IMR-90 (cell line): ENCODE measurements around the gene EREG. TPM values are rescaled to one million over a fixed set of nuclear protein-coding genes. Genes with fewer than 3 reads are reported as not detected.

Experiments used
- ATAC-seq: fragments of 200-7000 bp; cut with Tn5 transposase; 2 replicates; pipeline ENCODE4 v1.9.1; 2020; ENCODE audit warnings: low read depth, mild to moderate bottlenecking, moderate library complexity
- BruUV-seq: library from RNA; stranded (reverse); fragments of 400-500 nt; replicated peaks from 2 replicates; lab custom pipeline; 2021; lab: Mats Ljungman, UMichigan
- CTCF ChIA-PET: fragments of 300-600 bp; formaldehyde crosslinking; extraction: SDS; loops from one replicate; lab custom pipeline; 2021; ENCODE audit warnings: antibody characterized with exemption; lab: Yijun Ruan, JAX
- POLR2A ChIA-PET: fragments of 300-600 bp; sonication (Branson Sonifier 250); formaldehyde crosslinking; loops from one replicate; lab custom pipeline; 2022; ENCODE audit warnings: antibody characterized with exemption; ENCODE audit not compliant: unreplicated experiment; lab: Charles Lee
- DNase-seq: peaks from one replicate; pipeline ENCODE4 v3.0.0; 2013
- H2AFZ ChIP-seq: replicated peaks from 2 replicates; pipeline ENCODE3; 2013; ENCODE audit warnings: low read length, mild to moderate bottlenecking; ENCODE audit not compliant: poor library complexity
- H2AK5ac ChIP-seq: 2 replicates; pipeline ENCODE4 v1.6.1; 2013; ENCODE audit warnings: low read depth, low read length, inconsistent platforms
- H2AK9ac ChIP-seq: replicated peaks from 2 replicates; pipeline ENCODE3; 2013; ENCODE audit warnings: mild to moderate bottlenecking, low read depth, low read length, moderate library complexity; ENCODE audit not compliant: poor library complexity
- H2BK120ac ChIP-seq: 2 replicates; pipeline ENCODE4 v1.6.1; 2013; ENCODE audit warnings: low read depth, low read length, inconsistent platforms
- H2BK15ac ChIP-seq: 3 replicates; pipeline ENCODE4 v1.6.1; 2013; ENCODE audit warnings: low read depth, low read length, inconsistent platforms
- H2BK20ac ChIP-seq: 2 replicates; pipeline ENCODE4 v1.6.1; 2013; ENCODE audit warnings: low read depth, mild to moderate bottlenecking, inconsistent platforms, low read length, moderate library complexity
- H2BK5ac ChIP-seq: 2 replicates; pipeline ENCODE4 v1.6.1; 2013; ENCODE audit warnings: mild to moderate bottlenecking, low read depth, low read length, inconsistent platforms; ENCODE audit not compliant: poor library complexity, severe bottlenecking
- H3K14ac ChIP-seq: replicated peaks from 2 replicates; pipeline ENCODE4 v1.6.1; 2013; ENCODE audit warnings: low read depth, low read length, inconsistent platforms
- H3K18ac ChIP-seq: 2 replicates; pipeline ENCODE4 v1.6.1; 2013; ENCODE audit warnings: low read depth, low read length, control low read depth
- H3K23ac ChIP-seq: 2 replicates; pipeline ENCODE4 v1.6.1; 2013; ENCODE audit warnings: low read depth, low read length, inconsistent platforms
- H3K27ac ChIP-seq: 2 replicates; pipeline ENCODE4 v1.5.1; 2013; ENCODE audit warnings: mild to moderate bottlenecking, control low read depth, low read length; ENCODE audit not compliant: insufficient read depth
- H3K27me3 ChIP-seq: 2 replicates; pipeline ENCODE4 v1.6.1; 2013; ENCODE audit warnings: low read length; ENCODE audit not compliant: control insufficient read depth, insufficient read depth
- H3K36me3 ChIP-seq: 2 replicates; pipeline ENCODE4 v1.6.1; 2013; ENCODE audit warnings: low read length, mixed read lengths; ENCODE audit not compliant: control insufficient read depth, insufficient read depth
- H3K4ac ChIP-seq: 2 replicates; pipeline ENCODE4 v1.6.1; 2013; ENCODE audit warnings: low read depth, low read length, inconsistent platforms
- H3K4me1 ChIP-seq: 2 replicates; pipeline ENCODE4 v1.6.1; 2013; ENCODE audit warnings: low read length, mixed read lengths; ENCODE audit not compliant: control insufficient read depth, insufficient read depth
- H3K4me2 ChIP-seq: 2 replicates; pipeline ENCODE4 v1.6.1; 2013; ENCODE audit warnings: low read depth, mild to moderate bottlenecking, control low read depth, low read length, moderate library complexity
- H3K4me3 ChIP-seq: 2 replicates; pipeline ENCODE4 v1.5.1; 2013; ENCODE audit warnings: low read depth, mild to moderate bottlenecking, control low read depth, low read length, moderate library complexity; ENCODE audit not compliant: insufficient read depth
- H3K56ac ChIP-seq: 2 replicates; pipeline ENCODE4 v1.6.1; 2013; ENCODE audit warnings: low read length, inconsistent platforms; ENCODE audit not compliant: insufficient read depth; ENCODE audit errors: extremely low read depth
- H3K79me1 ChIP-seq, 2 experiments: 2 replicates each; pipeline ENCODE4 v1.6.1; 2013; ENCODE audit warnings: low read length in 2 of 2, inconsistent platforms in 1 of 2, low read depth in 1 of 2
- H3K9ac ChIP-seq: 2 replicates; pipeline ENCODE4 v1.6.1; 2013; ENCODE audit warnings: low read depth, low read length, control low read depth
- H3K9me1 ChIP-seq: 2 replicates; pipeline ENCODE4 v1.6.1; 2013; ENCODE audit warnings: low read length, inconsistent platforms; ENCODE audit not compliant: insufficient read depth
- H3K9me3 ChIP-seq: 2 replicates; pipeline ENCODE4 v1.6.1; 2013; ENCODE audit warnings: low read length; ENCODE audit not compliant: control insufficient read depth, insufficient read depth
- H4K20me1 ChIP-seq: 2 replicates; pipeline ENCODE4 v1.6.1; 2013; ENCODE audit warnings: low read length, inconsistent platforms; ENCODE audit not compliant: insufficient read depth
- H4K5ac ChIP-seq: 2 replicates; pipeline ENCODE4 v1.6.1; 2013; ENCODE audit warnings: mild to moderate bottlenecking, low read depth, low read length, control low read depth
- H4K8ac ChIP-seq, 2 experiments: 2 replicates each; pipeline ENCODE4 v1.6.1; 2013; ENCODE audit warnings: low read depth in 2 of 2, low read length in 2 of 2, control low read depth in 1 of 2, inconsistent platforms in 1 of 2
- H4K91ac ChIP-seq: 2 replicates; pipeline ENCODE4 v1.6.1; 2013; ENCODE audit warnings: low read depth, low read length, inconsistent platforms; ENCODE audit not compliant: insufficient read depth
- CEBPB ChIP-seq: IDR thresholded peaks from 2 replicates; pipeline ENCODE4 v1.6.1; 2012; ENCODE audit warnings: low read depth, low read length, improper control_type of control experiment
- CHD1 ChIP-seq: IDR thresholded peaks from 2 replicates; pipeline ENCODE4 v1.6.1; 2012; ENCODE audit warnings: low read depth, low read length, improper control_type of control experiment
- CTCF ChIP-seq: conservative IDR thresholded peaks from 2 replicates; pipeline ENCODE4 v1.5.1; 2012; ENCODE audit warnings: mild to moderate bottlenecking, low read depth, low read length, improper control_type of control experiment
- ELK1 ChIP-seq: fragments of 150-350 bp; IDR thresholded peaks from 2 replicates; pipeline ENCODE4 v1.6.1; 2016; ENCODE audit warnings: low read depth, mild to moderate bottlenecking, low read length, moderate library complexity, borderline replicate concordance
- FOS ChIP-seq: fragments of 150-350 bp; IDR thresholded peaks from 2 replicates; pipeline ENCODE4 v1.6.1; 2016; ENCODE audit warnings: low read depth, low read length
- MAZ ChIP-seq: IDR thresholded peaks from 2 replicates; pipeline ENCODE4 v1.6.1; 2012; ENCODE audit warnings: low read depth, mild to moderate bottlenecking, low read length, improper control_type of control experiment, moderate library complexity, borderline replicate concordance
- NFE2L2 ChIP-seq: fragments of 150-350 bp; IDR thresholded peaks from 2 replicates; pipeline ENCODE4 v1.6.1; 2016; ENCODE audit warnings: low read depth, mild to moderate bottlenecking, low read length
- RCOR1 ChIP-seq: IDR thresholded peaks from 2 replicates; pipeline ENCODE4 v1.6.1; 2012; ENCODE audit warnings: mild to moderate bottlenecking, low read length, improper control_type of control experiment; ENCODE audit not compliant: insufficient replicate concordance
- SMC3 ChIP-seq: fragments of 150-350 bp; IDR thresholded peaks from 2 replicates; pipeline ENCODE4 v1.6.1; 2016; ENCODE audit warnings: low read depth, mild to moderate bottlenecking, antibody characterized with exemption, low read length, moderate library complexity
- WGBS, 2 experiments: methylation state at CpG; one replicate each; pipeline versions ENCODE4 v1.1.5 to v1.1.7; 2013; ENCODE audit warnings: missing lambda C conversion rate in 2 of 2; ENCODE audit not compliant: insufficient read length in 1 of 2; ENCODE audit errors: extremely low coverage in 2 of 2; 5-methylcytosine and 5-hydroxymethylcytosine counted together
- dilution Hi-C: fragments of 300-500 bp; cut with HindIII; formaldehyde crosslinking; loops from one replicate; pipeline ENCODE4 v1.14.3; 2018; ENCODE audit warnings: low sequenced_read_pairs; ENCODE audit not compliant: unreplicated experiment
- in situ Hi-C: fragments of 300-500 bp; cut with MboI; formaldehyde crosslinking; loops from 3 replicates; pipeline ENCODE4 v1.14.3; 2019; ENCODE audit warnings: low sequenced_read_pairs, inconsistent platforms, mixed read lengths
- intact Hi-C: fragments of 100-400 bp; cut with micrococcal nuclease; formaldehyde crosslinking; loops from 2 replicates; pipeline ENCODE4 v1.10.0; 2022
- polyA plus RNA-seq, 3 experiments: library from polyadenylated mRNA; depleted of rRNA; stranded (reverse); fragments of >200 nt; gene quantifications; 2 replicates each; pipeline ENCODE4 v1.2.3, GENCODE V29; 2012; ENCODE audit warnings: low replicate concordance in 1 of 3
- total RNA-seq: library from RNA; depleted of rRNA; stranded (reverse); fragments of >200 nt; gene quantifications from 2 replicates; pipeline ENCODE4 v1.2.3, GENCODE V29; 2012

The EREG gene
- total and polyA plus RNA-seq, 2 of the 4 experiments (the other 2 are of a cell fraction), result 0.26 to 0.36 TPM

- no peaks in the 10 kb centered on the region for H3K36me3 ChIP-seq
- H3K27me3 ChIP-seq, result no peaks in the 10 kb centered on the region
- H2BK120ac ChIP-seq, result no peak overlapping the region
- TF ChIP-seq SMC3 (no peak), NFE2L2 (no peak), CHD1 (no peak), CTCF (no peak), CEBPB (no peak), RCOR1 (no peak), ELK1 (no peak), FOS (peak; percentile 53; the same call in 1 of the 2 replicates), MAZ (no peak)
- CTCF ChIA-PET, result interaction anchor here (1.0 to 1.3 kb wide), 2 partner anchors 18 to 208 kb away, joined by 4 to 6 read pairs; no protein-coding TSS in a partner anchor
- in situ Hi-C loops, result no loop called here
- no peak overlapping the region for H3K18ac ChIP-seq
- dilution Hi-C loops, result no loop called here
- peak; percentile 54 for ATAC-seq
- H3K9me3 ChIP-seq, result no peaks in the 10 kb centered on the region
- H2BK5ac ChIP-seq, result peak overlapping the region; percentile 15
- POLR2A ChIA-PET, result no interaction called here
- no peaks in the 10 kb centered on the region for H3K79me1 ChIP-seq
- no peaks in the 10 kb centered on the region for H3K9me1 ChIP-seq
- no peak overlapping the region for H3K4me2 ChIP-seq
- H2BK15ac ChIP-seq, result no peak overlapping the region
- H3K4ac ChIP-seq, result no peak overlapping the region
- H3K23ac ChIP-seq, result no peak overlapping the region
- BruUV-seq, result no TSS peak
- no peak overlapping the region for H4K8ac ChIP-seq
- H3K4me3 ChIP-seq, result no peak overlapping the region
- intact Hi-C loops, result no loop called here
- no peak overlapping the region for H3K56ac ChIP-seq
- H4K20me1 ChIP-seq, result no peaks in the 10 kb centered on the region
- no peak overlapping the region for H2AFZ ChIP-seq
- H3K4me1 ChIP-seq, result peaks cover 9% of the 10 kb centered on the region; the same call in 1 of the 2 replicates
- WGBS, 2 experiments, result 80% methylated on average over 1 of the region's 5 CpGs; no CpG with 5 or more reads in 1 of the 2 experiments
- H4K91ac ChIP-seq, result no peak overlapping the region
- H3K9ac ChIP-seq, result no peak overlapping the region
- peak; percentile 79 for DNase-seq
- no peak overlapping the region for H2AK5ac ChIP-seq
- no peak overlapping the region for H4K5ac ChIP-seq
- H2AK9ac ChIP-seq, result no peak overlapping the region
- H2BK20ac ChIP-seq, result peak overlapping the region; percentile 33; the same call in 1 of the 2 replicates
- no peak overlapping the region for H3K27ac ChIP-seq
- H3K14ac ChIP-seq, result no peak overlapping the region
Measured at GRCh38 chr4:74394476-74395136, 29.7 kb downstream of the EREG start.
